HG03103 (cell line): ENCODE measurements around the gene AKT1.
"Not testable (repeated sequence)": the region's sequence is repeated elsewhere in the genome, so short reads cannot be mapped to it uniquely, and the experiment has no call there.

Source experiments
- ATAC-seq: cut with Tn5 transposase; IDR thresholded peaks from one replicate; pipeline ENCODE4 v1.9.1; 2021; ENCODE audit warnings: low read depth; ENCODE audit not compliant: unreplicated experiment

Gene AKT1

DNA sequence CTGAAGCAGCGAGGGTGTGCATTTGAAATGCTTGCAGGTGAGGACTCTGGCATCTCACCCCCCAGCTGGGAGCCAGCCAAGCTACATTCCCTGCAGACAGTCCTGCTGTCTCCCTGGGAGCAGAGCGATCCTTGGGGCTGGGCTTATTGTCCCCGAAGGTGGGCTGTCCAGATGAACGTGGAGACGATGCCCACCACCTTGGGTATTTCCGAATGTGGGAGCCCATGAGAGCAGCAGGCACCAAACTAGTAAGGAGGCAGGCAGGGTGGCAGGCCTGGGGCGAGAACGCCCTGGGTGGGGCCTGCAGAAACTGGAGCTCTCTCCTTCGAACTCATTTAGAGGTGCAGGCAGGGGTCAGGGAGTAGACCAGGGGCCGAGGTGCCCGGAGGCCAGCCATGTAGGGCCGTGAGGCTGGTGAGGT is 23.8 kb upstream of the AKT1 start:
- ATAC-seq = no peak

DNA sequence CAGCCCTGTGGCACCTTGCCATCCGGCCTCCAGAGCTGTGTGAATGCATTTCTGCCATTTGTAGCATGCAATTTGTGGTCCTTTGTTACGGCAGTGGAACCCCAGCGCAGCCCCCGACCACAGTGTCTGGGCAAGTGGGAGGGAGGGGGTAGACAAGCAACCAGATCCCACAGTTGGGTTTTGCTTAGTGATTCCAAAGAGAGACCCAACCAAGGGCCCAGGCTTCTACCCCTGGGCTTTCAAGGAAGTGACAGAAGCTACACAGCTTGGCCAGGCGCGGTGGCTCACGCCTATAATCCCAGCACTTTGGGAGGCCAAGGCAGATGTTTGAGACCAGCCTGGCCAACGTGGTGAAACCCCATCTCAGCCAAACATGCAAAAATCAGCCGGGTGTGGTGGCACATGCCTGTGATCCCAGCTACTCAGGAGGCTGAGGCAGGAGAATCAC is 23.2 kb upstream of the AKT1 start:
- no peak for ATAC-seq

DNA sequence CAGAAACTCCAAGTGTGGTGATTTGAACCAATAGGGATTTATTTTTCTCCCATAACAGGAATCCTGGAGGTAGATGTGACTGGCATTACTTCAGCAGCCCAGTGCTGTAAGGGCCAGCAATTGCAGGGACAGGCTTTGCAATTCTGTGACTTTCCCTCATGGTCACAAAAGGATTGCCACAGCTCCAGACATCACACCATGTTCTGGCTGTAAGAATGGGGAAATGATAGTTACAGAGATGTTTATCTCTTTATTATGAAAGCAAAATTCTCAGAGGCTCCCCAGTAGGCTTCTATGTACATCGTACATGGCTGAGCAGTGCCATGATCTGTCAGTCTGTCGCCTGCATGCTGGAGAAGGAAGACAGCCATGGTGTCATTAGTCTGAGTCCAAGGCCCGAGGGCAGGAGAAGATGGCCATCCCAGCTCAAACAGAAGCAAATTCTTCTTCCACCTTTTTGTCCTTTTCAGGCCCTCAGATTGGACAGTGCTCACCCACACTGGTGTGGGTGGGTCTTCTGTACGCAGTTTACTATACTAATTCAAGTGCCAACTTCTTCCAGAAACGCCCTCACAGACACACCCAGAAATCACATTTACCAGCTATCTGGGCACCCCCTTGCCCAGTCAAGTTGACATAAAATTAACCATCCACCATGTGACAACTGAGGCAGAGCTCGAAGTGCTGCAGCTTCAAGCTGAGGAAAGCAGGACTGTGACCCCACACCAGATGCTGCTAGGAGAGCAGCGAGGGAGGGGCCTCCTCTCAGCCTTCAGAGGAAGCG is 22.6 kb upstream of the AKT1 start:
- no peak for ATAC-seq

DNA sequence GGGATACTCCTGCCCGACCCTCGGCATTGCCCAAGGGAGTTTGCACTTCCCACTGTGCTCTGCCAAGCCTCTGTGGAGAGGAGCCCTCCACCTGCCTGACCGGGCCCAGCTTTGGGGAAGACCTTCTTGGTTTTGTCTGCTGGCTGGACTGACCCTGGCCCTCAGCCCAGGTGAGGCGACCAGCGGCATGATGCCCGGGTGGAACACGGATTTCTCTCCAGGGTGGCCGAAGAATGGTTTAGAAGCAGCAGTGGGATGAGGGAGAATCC is 21.0 kb upstream of the AKT1 start:
- no peak for ATAC-seq

DNA sequence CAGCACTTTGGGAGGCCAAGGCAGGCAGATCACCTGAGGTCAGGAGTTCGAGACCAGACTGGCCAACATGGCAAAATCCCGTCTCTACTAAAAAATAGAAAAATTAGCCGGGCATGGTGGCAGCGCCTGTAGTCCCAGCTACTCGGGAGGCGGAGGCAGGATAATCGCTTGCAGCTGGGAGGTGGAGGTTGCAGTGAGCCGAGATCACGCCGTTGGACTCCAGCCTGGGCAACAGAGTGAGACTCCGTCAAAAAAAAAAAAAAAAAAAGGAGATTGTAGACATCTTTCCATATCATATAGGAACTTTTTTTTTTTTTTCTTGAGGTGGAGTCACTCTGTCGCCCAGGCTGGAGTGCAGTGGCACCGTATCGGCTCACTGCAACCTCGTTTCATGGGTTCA is 19.2 kb upstream of the AKT1 start:
- ATAC-seq = not testable (repeated sequence)

DNA sequence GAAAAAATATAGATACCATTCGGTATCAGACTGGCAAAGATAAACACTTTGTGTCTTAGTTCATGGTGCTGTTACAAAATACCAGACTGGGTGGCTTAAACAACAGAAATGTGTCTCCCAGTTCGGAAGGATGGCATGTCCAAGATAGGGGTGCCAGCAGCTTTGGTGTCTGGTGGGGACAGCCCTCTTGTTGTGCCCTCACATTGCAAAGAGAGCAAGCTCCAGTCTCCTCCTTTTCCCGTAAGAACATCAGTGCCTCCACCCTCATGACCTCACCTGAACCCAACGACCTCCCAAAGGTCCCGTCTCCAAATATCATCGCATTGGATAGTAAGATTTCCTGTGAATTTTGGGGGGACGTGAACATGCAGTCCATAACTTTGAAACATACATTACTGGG is 17.7 kb upstream of the AKT1 start:
- ATAC-seq = no peak

DNA sequence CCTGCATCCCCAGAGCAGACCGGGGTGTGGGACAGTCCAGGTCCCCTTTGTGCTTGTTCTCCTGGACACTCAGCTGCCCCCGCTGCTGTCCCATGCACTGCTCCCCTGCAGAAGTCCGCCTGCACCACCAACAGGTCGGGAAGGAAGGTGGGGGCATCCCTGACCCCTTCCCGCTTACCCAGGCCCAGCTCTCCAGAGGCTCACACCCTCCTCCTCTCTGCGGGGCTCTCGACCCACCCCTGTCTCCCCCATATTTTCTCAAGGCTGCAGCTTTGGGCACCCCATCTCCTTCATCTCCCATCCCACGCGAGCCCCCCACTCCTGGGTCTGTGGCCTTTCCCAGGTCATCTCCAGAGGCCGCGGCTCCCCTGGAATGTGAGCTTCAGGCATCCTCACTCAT is 14.8 kb upstream of the AKT1 start:
- no peak for ATAC-seq

DNA sequence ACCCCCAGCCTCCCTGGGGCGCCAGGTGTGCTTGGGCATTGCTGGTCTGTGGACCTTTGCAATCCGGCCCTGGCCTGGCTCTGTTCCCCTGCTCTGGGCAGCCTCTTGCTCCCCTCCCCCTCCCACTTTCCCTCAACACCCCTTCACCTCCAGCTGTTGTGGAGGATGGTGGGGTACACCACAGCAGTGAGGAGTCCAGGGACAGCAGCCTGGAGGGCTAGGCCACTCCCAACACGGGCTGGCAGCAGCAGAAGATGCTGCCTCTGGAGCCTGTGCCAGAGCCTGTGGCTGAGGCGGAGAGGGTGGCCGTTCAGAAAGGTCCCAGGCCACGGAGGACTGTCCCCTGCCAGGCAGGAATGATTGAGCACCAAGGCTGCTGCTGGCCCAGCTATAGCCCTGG is 12.9 kb upstream of the AKT1 start:
- ATAC-seq = no peak

DNA sequence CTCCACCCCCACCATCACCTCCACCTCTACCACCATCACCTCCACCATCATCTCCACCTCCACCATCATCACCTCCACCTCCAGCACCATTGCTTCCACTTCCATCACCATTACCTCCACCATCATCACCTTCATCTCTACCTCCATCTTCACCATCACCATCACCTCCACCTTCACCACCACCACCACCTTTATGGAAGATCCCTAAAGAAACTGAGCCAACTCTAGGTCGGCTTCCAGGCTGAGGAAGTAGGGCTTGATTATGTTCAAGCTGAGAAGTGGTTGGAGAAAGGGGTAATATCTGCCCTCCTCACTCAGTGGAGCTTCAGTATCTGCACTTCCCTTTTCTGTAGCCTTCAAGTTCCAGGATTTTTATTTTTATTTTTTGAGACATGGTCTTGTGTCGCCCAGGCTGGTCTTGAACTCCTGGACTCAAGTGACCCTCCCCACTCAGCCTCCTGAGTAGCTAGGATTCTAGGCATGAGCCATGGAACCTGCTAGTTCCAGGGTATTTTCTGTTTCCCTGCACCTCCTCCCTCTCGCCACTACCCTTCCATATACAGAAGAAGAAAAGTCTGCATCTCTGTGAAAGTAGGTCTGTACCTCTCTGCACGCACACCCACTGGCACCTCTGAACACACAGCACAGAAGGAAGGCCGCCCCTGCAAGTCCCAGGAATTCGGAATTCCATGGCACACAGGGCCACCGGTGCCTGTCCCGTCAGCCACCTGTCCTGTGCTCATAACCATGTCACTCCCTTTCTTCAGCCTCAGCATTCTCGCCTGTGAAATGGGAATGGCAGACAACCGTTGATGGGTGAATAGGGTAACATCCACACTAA is 11.3 kb upstream of the AKT1 start:
- ATAC-seq = no peak

DNA sequence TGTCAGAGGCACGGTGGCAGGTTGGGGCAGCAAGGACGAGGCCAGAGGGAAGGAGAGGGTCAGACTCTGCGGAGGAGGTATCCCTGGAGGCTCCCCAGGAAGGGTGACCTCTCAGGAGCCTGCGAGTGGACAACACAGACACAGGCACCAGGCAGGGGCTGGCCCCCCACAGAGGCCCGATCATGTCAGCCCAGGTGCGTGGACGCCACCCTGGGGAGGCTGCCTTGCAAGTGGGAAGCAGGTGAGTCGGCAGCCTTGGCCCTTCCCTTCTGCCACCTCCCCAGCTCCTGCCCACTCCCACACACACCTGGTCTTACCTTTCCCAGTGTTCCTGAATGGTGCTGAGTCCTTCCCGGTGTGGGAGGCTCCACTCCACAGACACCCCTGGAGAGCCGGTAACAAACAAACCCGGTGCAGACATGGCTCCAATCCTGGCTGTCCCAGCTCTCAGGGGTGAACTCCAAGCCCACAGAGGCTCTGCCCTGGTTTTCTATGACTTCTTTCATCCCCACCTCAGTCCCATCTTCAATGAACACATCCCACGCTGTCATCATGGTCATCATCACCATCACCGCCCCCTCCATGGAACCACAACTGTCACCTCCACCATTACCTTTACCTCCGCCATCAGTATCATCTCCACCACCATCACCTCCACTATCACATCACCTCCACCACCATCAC is 10.5 kb upstream of the AKT1 start:
- ATAC-seq = no peak

DNA sequence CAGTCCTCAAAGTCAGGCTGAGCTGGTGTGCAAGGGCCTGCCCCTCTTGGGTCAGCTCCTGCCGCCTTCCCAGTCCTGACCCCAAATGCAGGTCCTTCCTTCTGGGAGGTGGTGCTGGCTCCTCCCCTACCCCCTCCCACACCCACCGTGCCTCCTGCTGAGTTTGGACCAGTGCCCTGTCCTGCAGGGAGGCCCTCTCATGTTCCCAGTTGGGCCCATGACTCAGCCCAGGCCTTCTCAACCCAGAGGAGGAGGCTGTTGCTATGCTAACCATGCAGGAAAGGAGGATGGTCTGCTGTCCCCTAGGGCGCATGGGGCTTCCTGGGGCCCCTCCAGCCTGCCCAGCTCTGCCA is 9.8 kb upstream of the AKT1 start:
- ATAC-seq = no peak

DNA sequence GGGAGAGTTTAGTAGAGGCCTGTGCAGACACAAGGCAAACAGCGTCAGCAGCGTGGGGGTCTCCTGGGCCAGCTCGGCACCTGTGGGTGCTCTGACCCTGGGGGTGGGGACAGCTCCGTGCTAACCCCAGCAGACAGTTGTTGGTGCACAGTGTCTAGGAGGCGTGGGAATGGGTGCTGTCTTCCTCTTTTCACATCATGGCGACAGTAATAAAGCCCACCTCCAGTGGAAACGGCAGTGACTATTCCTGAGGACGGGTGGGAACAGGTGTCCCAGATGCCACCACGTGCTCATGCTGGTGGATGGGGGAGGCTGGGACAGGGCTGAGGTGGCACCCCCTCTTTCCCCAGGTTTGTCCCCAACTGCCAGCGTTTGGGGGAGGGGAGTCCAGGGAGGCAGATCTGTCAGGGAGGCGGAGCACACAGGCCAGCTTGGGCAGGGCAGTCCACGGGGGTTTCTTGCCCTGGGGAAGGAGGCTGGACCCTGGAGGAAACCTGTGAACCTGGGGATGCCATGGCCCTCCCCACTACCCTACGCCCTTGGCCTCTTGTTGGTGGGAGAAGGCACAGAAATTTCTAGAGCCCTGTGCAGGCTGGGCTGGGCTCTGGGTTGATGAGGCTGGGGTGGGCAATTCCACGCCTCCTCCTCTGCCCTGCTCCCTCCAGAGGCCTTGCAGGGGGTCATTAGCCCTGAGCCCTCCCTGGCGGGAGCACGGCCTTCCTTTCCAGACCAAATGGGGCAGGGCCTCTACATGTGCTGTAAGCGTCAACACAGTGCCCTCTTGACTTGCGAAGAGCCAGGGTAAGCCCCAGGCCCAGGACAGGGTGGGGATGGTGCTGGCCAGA is 9.2 kb upstream of the AKT1 start:
- ATAC-seq = no peak

DNA sequence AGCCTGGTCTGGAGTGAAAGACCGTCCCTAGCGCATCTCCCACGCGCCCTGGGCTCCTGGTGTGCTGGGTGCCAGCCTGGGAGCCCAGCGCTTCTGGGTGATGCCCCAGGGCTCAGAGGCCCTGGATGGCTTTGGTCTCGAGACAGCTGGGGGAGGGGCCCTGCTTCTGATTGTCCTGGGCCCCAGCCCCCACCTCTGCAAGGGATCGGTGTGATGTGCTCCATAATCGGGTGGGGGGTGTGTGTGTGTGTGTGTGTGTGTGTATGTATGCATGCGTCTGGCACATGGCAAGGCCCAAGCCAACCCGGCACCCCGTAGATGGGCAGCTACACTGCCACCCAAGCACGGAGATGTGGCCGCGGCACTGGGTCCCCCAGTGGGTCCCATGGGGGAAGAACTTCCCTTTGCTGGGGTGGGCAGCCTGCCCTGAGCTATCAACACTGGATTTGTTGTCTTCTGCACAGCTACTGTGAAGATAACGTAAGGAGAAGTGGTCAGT is 8.4 kb upstream of the AKT1 start:
- no peak for ATAC-seq

DNA sequence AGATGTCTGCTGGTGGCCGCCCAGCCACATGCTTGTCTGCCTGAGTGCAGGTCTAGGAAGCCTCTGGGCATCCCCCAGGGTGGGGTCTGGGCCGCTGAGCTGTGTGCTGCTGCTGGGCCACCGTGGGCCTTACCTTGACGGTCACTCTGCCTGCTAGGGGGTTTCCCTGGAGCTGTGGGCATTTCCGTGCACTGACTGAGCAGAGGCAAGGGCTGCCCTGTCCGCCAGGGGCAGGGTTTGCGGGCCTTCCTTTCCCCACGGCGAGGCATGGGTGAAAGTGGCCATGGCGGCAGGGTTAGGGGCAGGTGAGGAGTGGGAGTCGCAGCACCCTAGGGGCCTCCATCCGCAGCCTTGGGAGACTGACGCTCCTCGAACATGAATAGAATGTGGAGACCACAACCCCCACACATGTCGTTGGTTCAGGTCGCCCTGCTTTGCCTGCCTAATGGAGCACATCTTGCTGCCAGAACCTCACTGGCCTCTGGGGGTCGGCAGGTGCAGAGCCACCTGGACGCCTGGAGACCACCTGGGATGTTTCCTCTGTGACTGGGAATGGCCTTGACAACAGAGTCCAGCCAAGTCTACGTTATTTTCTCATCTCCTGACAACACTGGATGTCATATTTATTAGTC is 7.8 kb upstream of the AKT1 start:
- ATAC-seq = no peak

DNA sequence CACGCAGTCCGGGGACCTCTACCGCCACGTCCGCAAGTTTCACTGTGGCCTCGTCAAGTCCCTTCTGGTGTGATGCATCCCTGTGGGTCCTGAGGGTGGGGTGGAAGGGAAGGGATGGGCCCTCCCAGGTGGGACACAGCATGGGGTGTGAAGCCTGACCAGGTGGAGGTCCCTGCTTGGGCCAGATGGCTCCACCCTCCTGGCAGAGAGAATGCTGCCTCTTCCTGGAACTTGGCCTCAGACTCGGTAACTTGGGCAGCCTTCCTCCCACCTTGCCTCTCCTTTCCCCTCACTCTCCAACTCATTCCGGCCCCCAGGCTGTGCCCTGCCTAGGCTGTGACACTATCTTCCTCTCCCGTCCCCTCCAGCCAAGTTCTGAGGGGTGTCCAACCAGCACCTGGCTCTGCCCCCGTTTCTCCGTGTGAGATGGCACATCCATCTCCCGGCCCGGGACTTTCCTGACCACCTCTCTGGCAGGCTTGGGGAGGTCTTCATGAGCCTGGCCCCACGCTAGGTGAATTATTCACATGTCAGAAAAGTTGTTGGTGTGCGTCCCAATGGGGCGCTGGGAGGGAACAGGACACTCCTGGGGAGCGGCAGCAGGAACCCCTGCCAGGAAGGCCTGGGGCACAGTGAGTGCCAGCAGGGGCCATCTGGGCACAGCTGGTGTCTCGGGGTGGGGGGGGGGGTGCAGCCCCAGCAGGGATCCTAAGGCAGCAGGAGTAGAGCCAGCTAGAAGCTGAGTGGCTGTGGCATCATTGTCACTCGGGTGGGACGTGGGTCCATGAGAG is 7.0 kb upstream of the AKT1 start:
- ATAC-seq = no peak

DNA sequence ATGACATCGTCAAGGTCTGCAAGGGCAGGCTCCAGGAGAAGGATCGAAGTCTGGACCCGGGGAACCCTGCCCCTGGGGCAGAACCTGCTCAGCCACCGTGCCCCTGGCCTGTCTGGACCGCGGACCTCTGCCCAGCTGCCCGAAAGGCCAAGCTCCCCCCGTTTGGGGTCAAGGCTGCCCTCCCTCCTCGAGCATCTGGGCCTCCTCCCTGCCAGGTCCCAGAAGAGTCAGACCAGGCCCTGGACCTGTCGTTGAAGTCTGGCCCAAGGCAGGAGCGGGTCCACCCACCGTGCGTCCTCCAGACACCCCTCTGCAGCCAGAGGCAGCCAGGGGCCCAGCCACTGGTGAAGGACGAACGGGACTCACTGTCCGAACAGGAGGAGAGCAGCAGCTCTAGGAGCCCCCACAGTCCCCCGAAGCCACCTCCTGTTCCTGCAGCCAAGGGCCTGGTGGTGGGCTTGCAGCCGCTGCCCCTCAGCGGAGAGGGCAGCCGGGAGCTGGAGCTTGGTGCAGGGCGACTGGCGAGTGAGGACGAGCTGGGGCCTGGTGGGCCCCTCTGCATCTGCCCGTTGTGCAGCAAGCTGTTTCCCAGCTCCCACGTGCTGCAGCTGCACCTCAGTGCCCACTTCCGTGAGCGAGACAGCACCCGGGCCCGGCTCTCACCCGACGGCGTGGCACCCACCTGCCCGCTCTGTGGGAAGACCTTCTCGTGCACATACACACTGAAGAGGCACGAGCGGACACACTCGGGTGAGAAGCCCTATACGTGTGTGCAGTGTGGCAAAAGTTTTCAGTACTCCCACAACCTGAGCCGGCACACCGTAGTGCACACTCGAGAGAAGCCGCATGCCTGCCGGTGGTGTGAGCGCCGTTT is 6.2 kb upstream of the AKT1 start:
- ATAC-seq = no peak

DNA sequence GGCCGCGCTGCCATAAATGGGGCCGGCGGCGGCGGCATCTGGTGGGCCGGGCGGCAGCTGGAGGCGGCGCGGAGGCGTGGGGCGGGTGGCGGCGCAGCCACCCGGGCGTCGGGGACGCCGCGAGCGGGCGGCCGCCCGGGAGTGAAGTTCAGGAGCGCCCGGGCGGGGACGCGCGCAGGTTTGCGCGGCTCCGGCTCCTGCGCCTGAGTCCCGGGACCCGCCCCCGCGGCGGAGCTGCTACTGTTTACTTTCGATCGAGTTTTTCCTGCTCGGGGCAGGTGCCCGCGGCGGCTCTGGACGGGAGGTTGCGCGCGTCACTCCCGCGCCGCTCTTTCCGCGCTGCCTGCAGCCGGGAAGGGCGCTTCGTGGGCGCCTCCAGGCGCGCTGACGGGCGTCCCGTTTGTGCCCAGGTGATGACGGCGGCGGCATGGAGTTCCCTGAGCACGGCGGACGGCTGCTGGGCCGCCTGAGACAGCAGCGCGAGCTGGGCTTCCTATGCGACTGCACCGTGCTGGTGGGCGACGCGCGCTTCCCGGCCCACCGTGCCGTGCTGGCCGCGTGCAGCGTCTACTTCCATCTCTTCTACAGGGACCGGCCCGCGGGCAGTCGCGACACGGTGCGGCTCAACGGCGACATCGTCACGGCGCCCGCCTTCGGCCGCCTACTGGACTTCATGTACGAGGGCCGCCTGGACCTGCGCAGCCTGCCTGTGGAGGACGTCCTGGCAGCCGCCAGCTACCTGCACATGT is 5.4 kb upstream of the AKT1 start, which contains the start of gene ZBTB42:
Gene ZBTB42 (plus strand): TSS at position 331 of the 749 bp plus-strand sequence. CDS start 97 bp downstream, at position 428.
- no peak for ATAC-seq
